DOHH2 (cell line): Measurements from ENCODE around the gene PHKA2.

Experiments
- H3F3A ChIP-seq: fragments of 200-600 bp; sonication (generic), shearing (Covaris generic); 2 replicates; pipeline ENCODE4 v1.6.0; 2016; ENCODE audit warnings: antibody characterized with exemption, mild to moderate bottlenecking; ENCODE audit not compliant: control insufficient read depth, insufficient read depth
- H3K27ac ChIP-seq: fragments of 200-600 bp; sonication (generic); 2 replicates; pipeline ENCODE4 v1.5.1; 2014; ENCODE audit warnings: low read depth, mild to moderate bottlenecking, low read length, moderate library complexity
- H3K27me3 ChIP-seq: fragments of 200-600 bp; sonication (generic); 2 replicates; pipeline ENCODE4 v1.6.1; 2014; ENCODE audit warnings: mild to moderate bottlenecking, low read length, mixed read lengths; ENCODE audit not compliant: control insufficient read depth
- H3K36me3 ChIP-seq: fragments of 200-600 bp; sonication (generic); 2 replicates; pipeline ENCODE4 v1.6.1; 2014; ENCODE audit warnings: mild to moderate bottlenecking, low read length, moderate library complexity, mixed read lengths; ENCODE audit not compliant: control insufficient read depth
- H3K4me1 ChIP-seq: fragments of 200-600 bp; sonication (generic); 2 replicates; pipeline ENCODE4 v1.6.1; 2014; ENCODE audit warnings: mild to moderate bottlenecking, low read length, mixed read lengths; ENCODE audit not compliant: control insufficient read depth
- H3K4me2 ChIP-seq: fragments of 200-600 bp; sonication (generic); 2 replicates; pipeline ENCODE4 v1.6.0; 2014; ENCODE audit warnings: mild to moderate bottlenecking, low read length, moderate library complexity
- H3K4me3 ChIP-seq: fragments of 200-600 bp; sonication (generic); 2 replicates; pipeline ENCODE4 v1.5.1; 2014; ENCODE audit warnings: mild to moderate bottlenecking, low read length, mixed read lengths
- H3K79me2 ChIP-seq: fragments of 200-600 bp; sonication (generic); 2 replicates; pipeline ENCODE4 v1.6.1; 2014; ENCODE audit warnings: mild to moderate bottlenecking, low read length, mixed read lengths; ENCODE audit not compliant: control insufficient read depth
- H3K9me2 ChIP-seq: fragments of 200-600 bp; sonication (generic); replicated peaks from 2 replicates; pipeline ENCODE4 v1.6.1; 2014; ENCODE audit warnings: mild to moderate bottlenecking, low read length, mixed read lengths; ENCODE audit not compliant: control insufficient read depth
- H3K9me3 ChIP-seq: fragments of 200-600 bp; sonication (generic); 2 replicates; pipeline ENCODE4 v1.6.1; 2014; ENCODE audit warnings: antibody characterized with exemption, low read length, mixed read lengths; ENCODE audit not compliant: control insufficient read depth, insufficient read depth
- H4K20me1 ChIP-seq: fragments of 200-600 bp; sonication (generic); 2 replicates; pipeline ENCODE4 v1.6.0; 2014; ENCODE audit warnings: low read depth, mild to moderate bottlenecking, antibody characterized with exemption, low read length, moderate library complexity; ENCODE audit not compliant: control insufficient read depth, insufficient read depth
- EZH2phosphoT487 ChIP-seq: fragments of 200-600 bp; sonication (generic); IDR thresholded peaks from 2 replicates; pipeline ENCODE4 v1.6.1; 2017; ENCODE audit warnings: borderline replicate concordance, mild to moderate bottlenecking, antibody characterized with exemption, low read length, moderate library complexity, mixed read lengths
- TF ChIP-seq, protein P1 (sequence below): fragments of 200-600 bp; sonication (generic); IDR thresholded peaks from one replicate; pipeline ENCODE4 v1.5.1; 2014; ENCODE audit warnings: antibody characterized with exemption, mild to moderate bottlenecking, low read depth, low read length; ENCODE audit not compliant: poor library complexity, severe bottlenecking

The PHKA2 gene

DNA sequence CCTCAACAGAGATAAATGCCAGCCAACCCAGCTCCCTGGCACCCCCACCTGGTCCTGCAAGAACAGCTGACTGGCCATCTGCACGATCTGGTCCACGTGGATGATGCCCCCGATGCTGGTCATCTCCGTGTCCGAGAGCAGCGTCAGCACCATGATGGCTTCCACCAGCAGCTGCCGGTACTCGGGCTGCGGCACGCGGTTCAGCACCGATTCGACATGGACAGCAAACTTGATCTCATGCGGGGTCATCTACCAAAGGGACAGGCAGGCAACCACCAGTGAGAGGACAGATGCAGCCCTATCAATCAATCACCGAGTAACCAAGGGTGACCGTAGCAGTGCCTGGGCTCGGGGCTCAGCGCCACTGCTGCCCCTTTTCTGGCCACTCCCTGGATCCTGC, 89.8 kb downstream of the PHKA2 start:
- H3K36me3 ChIP-seq = no peaks in the 10 kb centered on the region
- H4K20me1 ChIP-seq = no peaks in the 10 kb centered on the region
- no peak overlapping the region for H3K4me2 ChIP-seq
- H3K79me2 ChIP-seq = no peaks in the 10 kb centered on the region
- no peaks in the 10 kb centered on the region for H3K9me2 ChIP-seq
- H3K9me3 ChIP-seq = no peaks in the 10 kb centered on the region
- no peak for TF ChIP-seq EZH2phosphoT487
- TF ChIP-seq, protein P1, sequence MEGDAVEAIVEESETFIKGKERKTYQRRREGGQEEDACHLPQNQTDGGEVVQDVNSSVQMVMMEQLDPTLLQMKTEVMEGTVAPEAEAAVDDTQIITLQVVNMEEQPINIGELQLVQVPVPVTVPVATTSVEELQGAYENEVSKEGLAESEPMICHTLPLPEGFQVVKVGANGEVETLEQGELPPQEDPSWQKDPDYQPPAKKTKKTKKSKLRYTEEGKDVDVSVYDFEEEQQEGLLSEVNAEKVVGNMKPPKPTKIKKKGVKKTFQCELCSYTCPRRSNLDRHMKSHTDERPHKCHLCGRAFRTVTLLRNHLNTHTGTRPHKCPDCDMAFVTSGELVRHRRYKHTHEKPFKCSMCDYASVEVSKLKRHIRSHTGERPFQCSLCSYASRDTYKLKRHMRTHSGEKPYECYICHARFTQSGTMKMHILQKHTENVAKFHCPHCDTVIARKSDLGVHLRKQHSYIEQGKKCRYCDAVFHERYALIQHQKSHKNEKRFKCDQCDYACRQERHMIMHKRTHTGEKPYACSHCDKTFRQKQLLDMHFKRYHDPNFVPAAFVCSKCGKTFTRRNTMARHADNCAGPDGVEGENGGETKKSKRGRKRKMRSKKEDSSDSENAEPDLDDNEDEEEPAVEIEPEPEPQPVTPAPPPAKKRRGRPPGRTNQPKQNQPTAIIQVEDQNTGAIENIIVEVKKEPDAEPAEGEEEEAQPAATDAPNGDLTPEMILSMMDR = no peak
- H3K4me3 ChIP-seq = no peak overlapping the region
- no peaks in the 10 kb centered on the region for H3K27me3 ChIP-seq
- no peaks in the 10 kb centered on the region for H3K4me1 ChIP-seq
- no peaks in the 10 kb centered on the region for H3F3A ChIP-seq
- no peak overlapping the region for H3K27ac ChIP-seq

DNA sequence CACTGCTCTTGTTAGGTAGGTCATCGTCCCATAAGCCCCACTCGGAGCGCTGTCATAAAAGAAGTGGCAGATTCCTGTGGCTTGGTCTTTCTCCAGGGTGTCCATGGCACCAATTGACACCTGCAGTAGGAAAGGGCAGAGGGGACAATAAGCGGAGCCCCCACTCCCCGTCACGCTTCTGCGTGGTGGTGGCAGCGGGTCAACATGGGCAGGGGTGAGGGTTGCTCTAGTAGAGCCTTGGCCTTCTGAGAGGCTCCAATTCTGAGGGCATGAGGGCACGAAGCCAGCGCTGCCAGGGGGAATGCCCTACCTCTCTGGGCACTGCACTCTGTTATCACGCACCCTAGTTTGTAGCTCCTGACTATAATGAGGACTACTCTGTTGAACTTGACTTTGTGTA, 90.4 kb downstream of the PHKA2 start:
- no peaks in the 10 kb centered on the region for H4K20me1 ChIP-seq
- H3F3A ChIP-seq = no peaks in the 10 kb centered on the region
- no peak overlapping the region for H3K4me3 ChIP-seq
- TF ChIP-seq EZH2phosphoT487 = no peak
- TF ChIP-seq, protein P1 = no peak
- no peaks in the 10 kb centered on the region for H3K9me3 ChIP-seq
- no peaks in the 10 kb centered on the region for H3K27me3 ChIP-seq
- no peaks in the 10 kb centered on the region for H3K4me1 ChIP-seq
- H3K79me2 ChIP-seq = no peaks in the 10 kb centered on the region
- H3K9me2 ChIP-seq = no peaks in the 10 kb centered on the region
- no peak overlapping the region for H3K4me2 ChIP-seq
- H3K27ac ChIP-seq = no peak overlapping the region
- no peaks in the 10 kb centered on the region for H3K36me3 ChIP-seq

DNA sequence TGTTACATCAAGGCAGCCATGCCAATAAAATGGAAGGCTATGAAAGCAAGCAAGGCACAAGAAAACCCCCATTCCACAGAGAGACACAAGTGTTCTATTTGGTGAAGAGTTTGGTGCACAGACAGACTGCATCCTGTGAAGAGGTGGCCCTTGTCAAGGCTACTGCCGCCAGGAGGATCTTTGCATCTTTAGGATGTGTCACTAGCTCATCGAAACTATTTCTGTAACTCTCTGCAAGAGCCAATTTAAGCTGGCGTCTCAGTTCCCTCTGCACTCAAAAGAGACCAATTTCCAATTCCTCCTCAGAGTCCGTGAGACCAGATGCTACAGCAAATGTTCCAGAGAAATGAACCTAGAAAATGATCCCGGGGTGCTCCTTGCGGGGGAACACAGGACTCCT, 91.0 kb downstream of the PHKA2 start:
- no peak overlapping the region for H3K4me2 ChIP-seq
- H3K27ac ChIP-seq = no peak overlapping the region
- H4K20me1 ChIP-seq = no peaks in the 10 kb centered on the region
- no peaks in the 10 kb centered on the region for H3K9me3 ChIP-seq
- no peaks in the 10 kb centered on the region for H3K27me3 ChIP-seq
- H3K79me2 ChIP-seq = no peaks in the 10 kb centered on the region
- H3K4me3 ChIP-seq = no peak overlapping the region
- no peaks in the 10 kb centered on the region for H3K36me3 ChIP-seq
- TF ChIP-seq, protein P1 = no peak
- TF ChIP-seq EZH2phosphoT487 = no peak
- no peaks in the 10 kb centered on the region for H3K9me2 ChIP-seq
- H3F3A ChIP-seq = no peaks in the 10 kb centered on the region
- no peaks in the 10 kb centered on the region for H3K4me1 ChIP-seq

DNA sequence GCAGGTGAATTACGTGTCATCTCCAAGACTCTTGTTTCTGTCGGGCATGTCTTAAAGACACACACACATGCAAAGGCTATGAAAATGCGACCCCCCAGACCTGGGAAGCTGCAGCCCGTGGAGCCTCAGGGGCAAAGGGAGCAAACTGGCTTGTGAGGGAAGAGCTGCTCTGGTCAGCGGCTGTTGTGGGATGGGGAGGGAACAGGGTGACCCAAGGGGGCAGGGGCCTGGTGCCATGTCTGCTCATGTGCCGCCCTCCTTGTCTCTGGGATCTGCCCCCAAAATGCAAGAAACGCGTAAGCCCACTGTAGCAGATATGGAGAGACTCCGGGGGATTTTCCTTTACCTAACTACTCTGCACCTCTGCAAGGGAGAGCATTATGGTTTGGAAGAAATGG, 92.4 kb downstream of the PHKA2 start:
- H3K4me1 ChIP-seq = peaks cover 10% of the 10 kb centered on the region
- H3K36me3 ChIP-seq = no peaks in the 10 kb centered on the region
- H3K27ac ChIP-seq = no peak overlapping the region
- H3F3A ChIP-seq = no peaks in the 10 kb centered on the region
- H3K4me2 ChIP-seq = no peak overlapping the region
- no peak overlapping the region for H3K4me3 ChIP-seq
- no peaks in the 10 kb centered on the region for H3K9me2 ChIP-seq
- H4K20me1 ChIP-seq = no peaks in the 10 kb centered on the region
- no peaks in the 10 kb centered on the region for H3K9me3 ChIP-seq
- no peaks in the 10 kb centered on the region for H3K79me2 ChIP-seq
- no peak for TF ChIP-seq EZH2phosphoT487
- H3K27me3 ChIP-seq = no peaks in the 10 kb centered on the region
